IgD-negative memory B cell (primary cell): ENCODE data around the gene PLOD3. TPM values are rescaled to one million over a fixed set of nuclear protein-coding genes. Genes with fewer than 3 reads are reported as not detected.
A peak's percentile ranks its signal among the peaks of the same experiment; 100 is the strongest.

Source experiments
- H3K27ac Mint-ChIP-seq, 3 donors: one replicate each; pipeline ENCODE4 v1.8.0; 2020 to 2022; ENCODE audit warnings: mild to moderate bottlenecking in 3 of 3, mixed read lengths in 3 of 3, moderate library complexity in 1 of 3
- H3K27me3 Mint-ChIP-seq: one replicate; pipeline ENCODE4 v1.8.0; 2021; ENCODE audit warnings: mixed read lengths
- H3K36me3 Mint-ChIP-seq: one replicate; pipeline ENCODE4 v1.8.0; 2020; ENCODE audit warnings: mild to moderate bottlenecking, mixed read lengths
- H3K4me1 Mint-ChIP-seq, 3 donors: one replicate each; pipeline ENCODE4 v1.8.0; 2020 to 2022; ENCODE audit warnings: mixed read lengths in 3 of 3, mild to moderate bottlenecking in 1 of 3
- H3K4me3 Mint-ChIP-seq, 4 donors: one replicate each; pipeline ENCODE4 v1.8.0; 2020 to 2022; ENCODE audit warnings: mild to moderate bottlenecking in 4 of 4, mixed read lengths in 4 of 4, moderate library complexity in 3 of 4
- H3K9me3 Mint-ChIP-seq, 3 donors: one replicate each; pipeline ENCODE4 v1.8.0; 2020 to 2021; ENCODE audit warnings: mixed read lengths in 3 of 3, mild to moderate bottlenecking in 1 of 3
- polyA plus RNA-seq: library from polyadenylated mRNA; unstranded; fragments of 300-500 nt; fragmentation: Illumina TruSeq; gene quantifications from one replicate; pipeline ENCODE4 v1.2.3, GENCODE V29; 2021

The PLOD3 gene
- polyA plus RNA-seq, 1 donor from 2014 or later = 16.8 TPM

DNA sequence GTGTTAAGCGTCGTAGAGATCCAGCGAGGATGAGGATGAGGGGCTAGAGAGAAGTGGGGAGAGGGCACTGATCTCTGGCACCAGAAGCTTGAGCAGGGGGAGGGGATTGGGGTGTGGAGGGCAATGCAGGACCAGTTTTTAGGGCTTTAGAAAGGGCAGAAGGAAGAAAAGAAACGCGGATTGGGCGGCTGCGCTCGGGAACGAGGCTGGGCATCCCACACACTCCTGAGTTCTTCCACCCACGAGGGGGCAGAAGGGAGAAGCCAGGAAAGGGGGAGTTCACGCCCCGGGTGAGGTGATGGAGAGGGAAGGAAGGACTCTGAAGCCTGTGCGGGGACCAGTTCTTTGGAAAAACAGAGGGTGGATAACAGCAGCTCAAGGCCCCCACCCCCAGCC is 45.9 kb downstream of the PLOD3 start:
- peaks cover 18 to 25% (median 20%) of the 10 kb centered on the region in 3 donors for H3K4me1 Mint-ChIP-seq
- H3K4me3 Mint-ChIP-seq = peak overlapping the region in 3 of 4 donors; percentile 78 to 89 (median 81)
- no peaks in the 10 kb centered on the region for H3K36me3 Mint-ChIP-seq
- peak overlapping the region in 2 of 3 donors; percentile 77 to 97 for H3K27ac Mint-ChIP-seq
- H3K27me3 Mint-ChIP-seq = peaks cover 82% of the 10 kb centered on the region
- peaks cover 0 to 12% (median 0%) of the 10 kb centered on the region in 3 donors for H3K9me3 Mint-ChIP-seq

GRCh38 chr7:101170617-101171441 is 46.6 kb downstream of the PLOD3 start:
- peaks cover 80% of the 10 kb centered on the region for H3K27me3 Mint-ChIP-seq
- H3K4me3 Mint-ChIP-seq = peak overlapping the region in 3 of 4 donors; percentile 1 to 89 (median 85)
- H3K4me1 Mint-ChIP-seq = peaks cover 20 to 27% (median 20%) of the 10 kb centered on the region in 3 donors
- no peaks in the 10 kb centered on the region for H3K36me3 Mint-ChIP-seq
- peak overlapping the region; percentile 13 to 97 (median 77) for H3K27ac Mint-ChIP-seq
- peaks cover 0 to 12% (median 0%) of the 10 kb centered on the region in 3 donors for H3K9me3 Mint-ChIP-seq

DNA sequence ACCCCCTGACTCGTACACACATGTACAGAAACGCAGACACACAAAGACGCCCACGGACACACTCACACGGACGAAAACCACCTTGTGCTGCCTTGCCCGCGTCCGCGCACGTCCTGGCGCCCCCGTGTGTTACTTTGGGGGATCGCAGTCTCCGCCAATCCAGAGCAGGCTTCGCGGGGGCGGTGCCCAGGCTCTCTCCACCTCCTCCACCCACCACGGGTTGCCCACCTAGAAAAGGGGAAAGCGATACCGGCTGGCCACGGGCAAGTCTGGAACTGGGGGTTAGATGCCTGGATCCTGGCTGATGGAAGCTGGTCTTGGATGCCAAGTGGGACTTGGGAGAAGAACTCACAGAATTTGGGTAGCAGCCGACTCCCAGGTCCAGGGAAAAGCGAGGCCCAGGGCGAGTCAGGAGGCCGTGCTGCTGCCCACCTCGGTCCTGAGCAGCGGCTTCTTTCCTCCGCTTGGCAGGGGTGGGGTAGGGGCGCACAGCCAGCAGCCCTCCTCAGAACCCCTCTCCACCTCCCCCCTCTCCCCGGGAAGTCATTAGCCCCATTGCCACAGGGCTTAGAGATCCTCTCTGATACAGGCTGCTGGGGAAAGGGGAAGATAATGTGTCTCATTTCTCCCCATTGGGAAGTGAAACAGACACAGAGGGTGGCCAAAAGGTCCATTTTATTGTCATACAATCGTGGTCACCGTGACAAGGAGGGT is 47.4 kb downstream of the PLOD3 start:
- Mint-ChIP-seq H3K27me3 (peaks cover 81% of the 10 kb centered on the region), H3K36me3 (no peaks in the 10 kb centered on the region), H3K4me3 (peak overlapping the region in 3 of 4 donors; percentile 44 to 87 (median 85)), H3K9me3 (peaks cover 0 to 14% (median 0%) of the 10 kb centered on the region in 3 donors), H3K4me1 (peaks cover 20 to 32% (median 24%) of the 10 kb centered on the region in 3 donors), H3K27ac (peak overlapping the region in 2 of 3 donors; percentile 43 to 97)

DNA sequence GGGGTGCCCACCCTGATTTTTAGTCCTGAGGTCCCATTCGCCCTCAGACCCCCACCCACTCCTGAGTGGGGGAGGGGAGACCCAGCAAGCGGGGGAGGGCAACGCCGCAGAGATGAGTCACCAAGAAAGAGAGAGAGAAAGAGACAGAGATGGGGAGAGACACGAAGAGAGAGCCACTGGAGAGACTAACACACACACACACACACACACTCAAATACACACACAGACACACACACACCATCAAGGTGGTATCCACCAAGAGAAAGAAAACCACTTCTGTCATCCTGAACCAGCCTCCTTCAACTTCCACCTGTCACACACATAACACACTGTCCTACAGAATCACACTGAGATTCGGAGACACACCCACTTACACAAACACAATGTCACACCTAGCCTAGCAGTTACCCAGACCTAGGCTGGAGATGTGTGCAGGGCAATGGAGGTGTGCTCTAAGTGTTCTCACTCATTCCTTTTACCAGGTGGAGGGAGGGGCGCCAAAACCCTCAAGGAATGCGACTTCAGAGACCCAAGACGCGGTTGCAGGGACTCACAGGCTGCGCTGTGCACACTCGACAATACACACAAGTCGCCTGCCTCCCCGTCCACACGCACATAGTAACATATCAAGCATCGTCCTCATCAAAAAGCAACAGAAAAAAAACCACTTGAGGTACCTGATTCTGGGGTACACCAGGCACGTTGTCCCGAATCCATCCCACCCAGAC is 48.1 kb downstream of the PLOD3 start:
- H3K4me1 Mint-ChIP-seq = peaks cover 20 to 29% (median 24%) of the 10 kb centered on the region in 3 donors
- peaks cover 83% of the 10 kb centered on the region for H3K27me3 Mint-ChIP-seq
- H3K36me3 Mint-ChIP-seq = no peaks in the 10 kb centered on the region
- H3K9me3 Mint-ChIP-seq = peaks cover 0 to 14% (median 0%) of the 10 kb centered on the region in 3 donors
- H3K4me3 Mint-ChIP-seq = peak overlapping the region in 3 of 4 donors; percentile 44 to 87 (median 85)
- H3K27ac Mint-ChIP-seq = peak overlapping the region; percentile 43 to 97 (median 89)

DNA sequence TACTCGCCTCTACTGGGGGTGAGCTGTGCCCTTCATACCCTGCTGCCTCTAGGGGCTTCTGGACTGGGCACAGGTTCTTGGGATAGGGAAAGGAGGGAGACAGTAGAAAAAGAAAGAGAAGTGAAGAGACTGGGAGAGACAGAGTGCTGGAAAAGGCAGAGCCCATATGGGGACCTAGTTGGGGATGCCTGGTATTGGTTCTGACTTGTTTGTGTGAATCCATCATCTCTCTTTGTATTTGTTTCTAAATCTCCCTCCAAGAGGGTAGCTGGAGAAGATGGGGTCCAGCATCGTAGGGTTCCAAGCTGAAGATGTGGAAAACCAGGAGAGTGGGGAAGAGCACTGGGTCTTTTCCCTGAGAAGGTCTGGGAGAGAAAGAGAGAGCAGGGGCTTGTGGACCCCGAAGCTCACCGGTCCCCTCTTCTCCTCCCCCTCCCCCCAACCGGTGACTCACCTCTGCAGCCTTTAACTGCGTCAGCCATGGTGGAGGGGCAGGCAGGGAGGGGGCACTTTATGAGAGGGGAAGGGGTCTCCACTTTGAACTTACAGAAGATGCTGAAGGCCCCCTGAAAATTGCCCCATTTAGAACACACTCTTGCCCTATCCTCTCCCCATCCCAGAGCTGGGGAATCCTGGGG is 48.9 kb downstream of the PLOD3 start:
- H3K9me3 Mint-ChIP-seq = peaks cover 0 to 14% (median 0%) of the 10 kb centered on the region in 3 donors

GRCh38 chr7:101167645-101168411 is 49.6 kb downstream of the PLOD3 start:
- H3K4me3 Mint-ChIP-seq = peak overlapping the region in 1 of 4 donors; percentile 36
- peak overlapping the region; percentile 51 to 97 (median 84) for H3K27ac Mint-ChIP-seq
- peaks cover 17 to 25% (median 24%) of the 10 kb centered on the region in 3 donors for H3K4me1 Mint-ChIP-seq
- no peaks in the 10 kb centered on the region for H3K36me3 Mint-ChIP-seq
- H3K27me3 Mint-ChIP-seq = peaks cover 74% of the 10 kb centered on the region
- H3K9me3 Mint-ChIP-seq = peaks cover 0 to 14% (median 0%) of the 10 kb centered on the region in 3 donors

More for the DNA sequence above, 48.9 kb downstream of the PLOD3 start:
- Mint-ChIP-seq H3K4me3 (peak overlapping the region in 1 of 4 donors; percentile 36), H3K27me3 (peaks cover 78% of the 10 kb centered on the region), H3K4me1 (peaks cover 17 to 26% (median 24%) of the 10 kb centered on the region in 3 donors), H3K36me3 (no peaks in the 10 kb centered on the region), H3K27ac (peak overlapping the region; percentile 28 to 97 (median 84))

DNA sequence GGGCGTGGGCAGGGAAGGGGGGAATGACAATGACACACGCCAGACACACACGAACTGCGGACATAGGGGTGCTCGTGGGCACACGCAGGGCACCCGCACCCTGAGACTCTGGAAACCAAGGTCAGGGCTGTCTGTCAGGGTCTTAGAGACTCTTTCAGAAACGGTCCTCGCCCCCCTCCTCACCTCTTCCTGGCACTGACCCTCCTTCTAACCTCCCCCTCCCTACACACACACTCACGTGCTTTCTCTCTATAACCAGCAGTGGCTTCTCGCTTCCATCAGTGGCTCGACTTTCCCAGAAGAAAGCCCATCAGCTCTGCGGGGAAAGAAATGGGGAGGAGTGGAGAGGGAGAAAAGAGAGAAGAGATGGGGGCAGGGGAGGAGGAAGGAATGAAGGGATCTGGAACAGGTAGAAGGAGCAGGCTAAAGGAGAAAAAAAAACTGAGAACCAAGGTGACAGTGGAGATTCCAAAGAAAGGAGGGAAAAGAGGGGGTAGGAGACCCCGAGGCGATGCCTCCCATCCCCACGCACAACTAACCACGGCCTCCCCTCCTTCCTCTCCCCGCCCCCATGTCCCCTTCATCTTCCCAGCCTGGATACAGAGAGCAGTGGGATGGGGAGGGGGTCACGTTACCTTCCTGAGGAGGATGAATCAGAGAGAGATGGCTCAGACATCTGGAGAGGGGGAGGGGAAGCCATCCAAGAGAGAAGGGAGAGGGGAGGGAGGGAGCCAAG is 50.3 kb downstream of the PLOD3 start:
- peaks cover 17 to 26% (median 25%) of the 10 kb centered on the region in 3 donors for H3K4me1 Mint-ChIP-seq
- peak overlapping the region in 2 of 3 donors; percentile 51 to 97 for H3K27ac Mint-ChIP-seq

DNA sequence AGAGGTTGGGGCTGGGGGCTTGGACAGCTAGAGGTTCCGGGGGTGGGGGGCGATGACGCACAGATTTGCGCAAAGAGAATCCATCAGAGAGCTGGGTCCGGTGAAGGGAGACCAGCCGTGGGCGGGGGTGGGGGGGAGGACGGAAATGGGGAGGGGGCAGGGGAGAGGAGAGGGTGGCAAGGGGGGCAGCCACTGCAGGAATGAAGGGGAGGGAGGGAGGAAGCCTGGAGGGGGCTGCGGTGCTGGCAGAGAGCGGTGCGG is 50.8 kb downstream of the PLOD3 start:
- peaks cover 69% of the 10 kb centered on the region for H3K27me3 Mint-ChIP-seq
- peak overlapping the region in 1 of 4 donors; percentile 63 for H3K4me3 Mint-ChIP-seq
- peak overlapping the region in 1 of 3 donors; percentile 97 for H3K27ac Mint-ChIP-seq

More for the DNA sequence above, 50.3 kb downstream of the PLOD3 start:
- peaks cover 0 to 15% (median 0%) of the 10 kb centered on the region in 3 donors for H3K9me3 Mint-ChIP-seq
- peak overlapping the region in 2 of 4 donors; percentile 60 to 63 for H3K4me3 Mint-ChIP-seq
- peaks cover 74% of the 10 kb centered on the region for H3K27me3 Mint-ChIP-seq
- H3K36me3 Mint-ChIP-seq = no peaks in the 10 kb centered on the region

GRCh38 chr7:101165958-101166647 is 51.3 kb downstream of the PLOD3 start:
- H3K36me3 Mint-ChIP-seq = no peaks in the 10 kb centered on the region
- H3K27me3 Mint-ChIP-seq = peaks cover 67% of the 10 kb centered on the region
- peaks cover 17 to 25% (median 18%) of the 10 kb centered on the region in 3 donors for H3K4me1 Mint-ChIP-seq
- H3K4me3 Mint-ChIP-seq = peak overlapping the region; percentile 44 to 88 (median 70)
- peaks cover 0 to 7% (median 0%) of the 10 kb centered on the region in 3 donors for H3K9me3 Mint-ChIP-seq
- peak overlapping the region; percentile 73 to 96 (median 85) for H3K27ac Mint-ChIP-seq

More for the DNA sequence above, 50.8 kb downstream of the PLOD3 start:
- H3K36me3 Mint-ChIP-seq = no peaks in the 10 kb centered on the region
- H3K4me1 Mint-ChIP-seq = peaks cover 17 to 26% (median 20%) of the 10 kb centered on the region in 3 donors
- peaks cover 0 to 11% (median 0%) of the 10 kb centered on the region in 3 donors for H3K9me3 Mint-ChIP-seq

- peaks cover 0 to 7% (median 0%) of the 10 kb centered on the region in 3 donors for H3K9me3 Mint-ChIP-seq
- H3K27ac Mint-ChIP-seq = peak within 1 kb of the TSS; percentile 73 to 96 (median 85)
- peaks cover 9 to 21% (median 16%) of the 10 kb centered on the region in 3 donors for H3K4me1 Mint-ChIP-seq
- peak within 1 kb of the TSS; percentile 44 to 88 (median 70) for H3K4me3 Mint-ChIP-seq
- H3K27me3 Mint-ChIP-seq = peaks cover 59% of the 10 kb centered on the region
- no peaks in the 10 kb centered on the region for H3K36me3 Mint-ChIP-seq
Measured at GRCh38 chr7:101165075-101165957, 52.1 kb downstream of the PLOD3 start, which contains the start of gene VGF. VGF (minus strand) TSS chr7:101165569; CDS start chr7:101164843, 726 bp downstream.

DNA sequence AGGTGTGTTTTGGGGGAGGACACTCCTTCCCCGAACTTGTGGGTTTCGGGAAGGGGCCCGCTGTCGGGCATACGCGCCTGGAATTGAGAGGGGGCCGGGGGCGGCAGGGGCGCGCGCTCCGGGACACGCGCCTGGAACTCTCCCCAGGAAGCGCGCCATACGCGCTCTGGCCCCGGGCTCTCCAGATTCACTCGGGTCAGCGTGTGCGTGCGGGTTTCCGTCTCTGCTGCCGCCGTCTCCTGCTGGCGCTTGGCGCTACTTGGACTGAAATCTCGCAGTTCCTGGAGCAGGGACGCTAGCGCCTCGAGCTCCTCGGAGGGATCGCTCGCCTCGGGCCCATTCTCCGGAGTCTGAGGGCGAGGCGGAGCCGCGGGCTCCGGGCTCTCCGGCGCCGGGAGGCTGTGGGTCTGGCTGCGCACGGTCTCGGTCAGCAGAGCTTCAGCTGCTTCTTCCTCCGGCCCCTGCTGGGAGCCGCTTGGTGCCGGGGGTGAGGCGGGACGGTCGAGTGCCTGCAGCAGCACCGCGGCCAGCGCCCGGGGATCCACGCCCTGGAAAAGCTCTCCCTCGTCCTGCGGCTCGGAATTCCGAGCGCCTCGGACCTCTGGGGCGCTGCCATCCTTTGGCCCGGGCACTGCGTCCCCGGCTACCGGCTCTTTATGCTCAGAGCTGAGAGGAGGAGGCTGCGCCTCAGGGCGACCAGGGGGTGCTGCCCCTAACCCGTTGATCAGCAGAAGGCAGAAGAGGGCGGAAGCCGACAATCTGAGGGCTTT is 53.1 kb downstream of the PLOD3 start:
- Mint-ChIP-seq H3K27me3 (peaks cover 48% of the 10 kb centered on the region), H3K9me3 (peaks cover 0 to 4% (median 0%) of the 10 kb centered on the region in 3 donors), H3K27ac (peak overlapping the region in 1 of 3 donors; percentile 73), H3K4me3 (peak overlapping the region; percentile 55 to 84 (median 69)), H3K4me1 (peaks cover 2 to 15% (median 10%) of the 10 kb centered on the region in 3 donors), H3K36me3 (no peaks in the 10 kb centered on the region)
